HCT116 (cell line): ENCODE measurements around the gene SPG11. TPM values are rescaled to one million over a fixed set of nuclear protein-coding genes. Genes with fewer than 3 reads are reported as not detected.
A peak's percentile ranks its signal among the peaks of the same experiment; 100 is the strongest.

Source experiments
- ATAC-seq: fragments of 200-7000 bp; cut with Tn5 transposase; 2 replicates; pipeline ENCODE4 v1.9.1; 2020; ENCODE audit warnings: mild to moderate bottlenecking, moderate library complexity
- BruUV-seq: library from RNA; stranded (reverse); fragments of 400-500 nt; replicated peaks from 2 replicates; lab custom pipeline; 2021; lab: Mats Ljungman, UMichigan
- CTCF ChIA-PET: fragments of 300-600 bp; sonication (Branson Sonifier 250); formaldehyde crosslinking; loops from one replicate; lab custom pipeline; 2021; ENCODE audit warnings: antibody characterized with exemption; lab: Charles Lee
- POLR2A ChIA-PET: fragments of 300-600, 350-600 bp; sonication (Branson Sonifier 250); formaldehyde crosslinking; loops from one replicate; lab custom pipeline; 2021; ENCODE audit warnings: antibody characterized with exemption; lab: Charles Lee
- RAD21 ChIA-PET, 2 experiments: fragments of 300-600 bp; sonication (Branson Sonifier 250); formaldehyde crosslinking; loops; one replicate each; lab custom pipeline; 2023; ENCODE audit warnings: low total read pairs in 2 of 2; ENCODE audit not compliant: uncharacterized antibody in 2 of 2, unreplicated experiment in 2 of 2, low non-redundant PET in 1 of 2; lab: Charles Lee
- DNase-seq: peaks from one replicate; pipeline ENCODE4 v3.0.0-alpha.2; 2010; ENCODE audit warnings: low read depth, low spot score
- H2AFZ ChIP-seq: fragments of 200-600 bp; shearing (Covaris generic), sonication (generic); 2 replicates; pipeline ENCODE4 v1.6.1; 2017; ENCODE audit warnings: low read depth, mixed run types, mixed read lengths, antibody characterized with exemption, low read length; ENCODE audit not compliant: poor library complexity, severe bottlenecking
- H3K27ac ChIP-seq: 2 replicates; pipeline ENCODE4 v1.5.1; 2012; ENCODE audit warnings: low read depth, low read length
- H3K27me3 ChIP-seq: fragments of 200-600 bp; sonication (generic); 2 replicates; pipeline ENCODE4 v1.6.1; 2016; ENCODE audit warnings: mixed run types, low read length, mixed read lengths; ENCODE audit not compliant: insufficient read depth
- H3K36me3 ChIP-seq, 2 experiments: fragments of 200-500 bp in 1 of 2; fragments of 200-600 bp in 1 of 2; sonication (Bioruptor generic) in 1 of 2; sonication (generic) in 1 of 2; 2 replicates each; pipeline versions ENCODE4 v1.5.1 to v1.6.1; 2014 to 2016; ENCODE audit warnings: low read length in 2 of 2, inconsistent platforms in 1 of 2, mixed read lengths in 1 of 2, mixed run types in 1 of 2; ENCODE audit not compliant: insufficient read depth in 2 of 2, control insufficient read depth in 1 of 2
- H3K4me1 ChIP-seq, 2 experiments: fragments of 200-600 bp in 1 of 2; sonication (generic) in 1 of 2; 2 replicates each; pipeline versions ENCODE4 v1.5.1 to v1.6.1; 2012 to 2017; ENCODE audit warnings: low read length in 2 of 2, inconsistent platforms in 1 of 2, mild to moderate bottlenecking in 1 of 2, mixed read lengths in 1 of 2, mixed run types in 1 of 2, moderate library complexity in 1 of 2; ENCODE audit not compliant: insufficient read depth in 2 of 2, control insufficient read depth in 1 of 2
- H3K4me2 ChIP-seq: fragments of 200-600 bp; sonication (generic); 2 replicates; pipeline ENCODE4 v1.6.1; 2017; ENCODE audit warnings: mixed run types, low read length, mixed read lengths
- H3K4me3 ChIP-seq, 2 experiments: fragments of 200-600 bp in 1 of 2; sonication (generic) in 1 of 2; replicated peaks in 1 of 2; 2 replicates each; pipeline ENCODE4 v1.5.1; 2011 to 2016; ENCODE audit warnings: low read length in 2 of 2, control low read depth in 1 of 2, low read depth in 1 of 2, mild to moderate bottlenecking in 1 of 2, mixed read lengths in 1 of 2, mixed run types in 1 of 2
- H3K79me2 ChIP-seq: fragments of 200-600 bp; sonication (generic); 2 replicates; pipeline ENCODE4 v1.6.1; 2017; ENCODE audit warnings: mild to moderate bottlenecking, mixed run types, low read length, moderate library complexity, mixed read lengths; ENCODE audit not compliant: insufficient read depth
- H3K9ac ChIP-seq: fragments of 200-600 bp; sonication (generic); 2 replicates; pipeline ENCODE4 v1.6.1; 2016; ENCODE audit warnings: low read length, mixed read lengths
- H3K9me2 ChIP-seq: fragments of 200-600 bp; sonication (generic), shearing (Covaris generic); 2 replicates; pipeline ENCODE4 v1.6.1; 2017; ENCODE audit warnings: mixed run types, mild to moderate bottlenecking, moderate library complexity; ENCODE audit not compliant: insufficient read depth
- H3K9me3 ChIP-seq, 2 experiments: fragments of 200-500 bp in 1 of 2; fragments of 200-600 bp in 1 of 2; sonication (Bioruptor generic) in 1 of 2; sonication (generic) in 1 of 2; 2 replicates each; pipeline ENCODE4 v1.6.1; 2014 to 2017; ENCODE audit warnings: low read length in 2 of 2, mixed read lengths in 2 of 2, inconsistent platforms in 1 of 2, low read depth in 1 of 2, mild to moderate bottlenecking in 1 of 2, mixed run types in 1 of 2, moderate library complexity in 1 of 2; ENCODE audit not compliant: control insufficient read depth in 1 of 2, insufficient read depth in 1 of 2
- H4K20me1 ChIP-seq: fragments of 200-600 bp; sonication (generic), shearing (Covaris generic); 2 replicates; pipeline ENCODE4 v1.6.1; 2017; ENCODE audit warnings: mixed run types, mild to moderate bottlenecking, moderate library complexity; ENCODE audit not compliant: insufficient read depth
- ATF3 ChIP-seq: IDR thresholded peaks from 2 replicates; pipeline ENCODE4 v1.6.1; 2012
- CBX3 ChIP-seq: IDR thresholded peaks from 2 replicates; pipeline ENCODE4 v1.6.1; 2012; ENCODE audit warnings: low read depth
- CEBPB ChIP-seq: IDR thresholded peaks from 2 replicates; pipeline ENCODE4 v1.6.1; 2012; ENCODE audit warnings: low read depth
- CTCF ChIP-seq, 3 experiments: fragments of 200-600 bp in 1 of 3; sonication (generic) in 1 of 3; IDR thresholded peaks in 2 of 3; conservative IDR thresholded peaks in 1 of 3; 2 replicates each; pipeline ENCODE4 v1.5.1; 2012 to 2017; ENCODE audit warnings: low read depth in 2 of 3, low read length in 2 of 3, antibody characterized with exemption in 1 of 3, borderline replicate concordance in 1 of 3, control low read depth in 1 of 3, mild to moderate bottlenecking in 1 of 3, mixed read lengths in 1 of 3, mixed run types in 1 of 3, moderate library complexity in 1 of 3; ENCODE audit not compliant: insufficient read depth in 1 of 3
- ELF1 ChIP-seq: IDR thresholded peaks from 2 replicates; pipeline ENCODE4 v1.6.1; 2012; ENCODE audit warnings: low read depth, borderline replicate concordance
- EZH2 ChIP-seq: fragments of 200-600 bp; sonication (generic); IDR thresholded peaks from 2 replicates; pipeline ENCODE4 v1.6.1; 2017; ENCODE audit warnings: antibody characterized with exemption, mixed run types
- EZH2phosphoT487 ChIP-seq: fragments of 200-600 bp; IDR thresholded peaks from 2 replicates; pipeline ENCODE4 v1.6.1; 2018; ENCODE audit warnings: antibody characterized with exemption, borderline replicate concordance
- JUND ChIP-seq: IDR thresholded peaks from 2 replicates; pipeline ENCODE4 v1.6.1; 2012
- MAX ChIP-seq: IDR thresholded peaks from 2 replicates; pipeline ENCODE4 v1.6.1; 2012
- POLR2A ChIP-seq: IDR thresholded peaks from 2 replicates; pipeline ENCODE4 v1.7.0; 2011; ENCODE audit warnings: borderline replicate concordance; ENCODE audit not compliant: insufficient read depth, insufficient read length; ENCODE audit errors: extremely low read depth
- POLR2AphosphoS5 ChIP-seq: IDR thresholded peaks from 2 replicates; pipeline ENCODE4 v1.6.1; 2011; ENCODE audit warnings: mild to moderate bottlenecking, low read depth, low read length, moderate library complexity
- RAD21 ChIP-seq: IDR thresholded peaks from 2 replicates; pipeline ENCODE4 v1.6.1; 2012; ENCODE audit warnings: low read depth, mild to moderate bottlenecking
- SIN3A ChIP-seq: IDR thresholded peaks from 2 replicates; pipeline ENCODE4 v1.6.1; 2012; ENCODE audit warnings: low read depth
- SP1 ChIP-seq: IDR thresholded peaks from 2 replicates; pipeline ENCODE4 v1.6.1; 2012; ENCODE audit warnings: low read depth
- SRF ChIP-seq: IDR thresholded peaks from 2 replicates; pipeline ENCODE4 v1.6.1; 2012; ENCODE audit warnings: low read depth
- TCF7L2 ChIP-seq: IDR thresholded peaks from 2 replicates; pipeline ENCODE4 v1.7.0; 2011; ENCODE audit warnings: borderline replicate concordance, inconsistent platforms; ENCODE audit not compliant: insufficient read depth, insufficient read length; ENCODE audit errors: extremely low read depth
- YY1 ChIP-seq: IDR thresholded peaks from 2 replicates; pipeline ENCODE4 v1.6.1; 2011; ENCODE audit warnings: low read length, low read depth, moderate library complexity, mild to moderate bottlenecking; ENCODE audit not compliant: insufficient replicate concordance; ENCODE audit errors: extremely low read depth
- ZFX ChIP-seq: fragments of 450-650 bp; IDR thresholded peaks from 2 replicates; pipeline ENCODE4 v1.6.1; 2017
- ZNF274 ChIP-seq: fragments of 200-500 bp; sonication (Bioruptor generic); IDR thresholded peaks from 2 replicates; pipeline ENCODE4 v1.6.1; 2014; ENCODE audit warnings: mild to moderate bottlenecking, low read depth, low read length, inconsistent platforms
- intact Hi-C: fragments of 100-400 bp; cut with micrococcal nuclease; formaldehyde crosslinking; loops from 2 replicates; pipeline ENCODE4 v1.10.0; 2022
- total RNA-seq: library from RNA; stranded (reverse); gene quantifications from one replicate; pipeline ENCODE4 v1.2.1, GENCODE V29; 2021; ENCODE audit not compliant: unreplicated experiment

Gene SPG11
- total RNA-seq, 1 experiment from 2014 or later = 34.8 TPM

DNA sequence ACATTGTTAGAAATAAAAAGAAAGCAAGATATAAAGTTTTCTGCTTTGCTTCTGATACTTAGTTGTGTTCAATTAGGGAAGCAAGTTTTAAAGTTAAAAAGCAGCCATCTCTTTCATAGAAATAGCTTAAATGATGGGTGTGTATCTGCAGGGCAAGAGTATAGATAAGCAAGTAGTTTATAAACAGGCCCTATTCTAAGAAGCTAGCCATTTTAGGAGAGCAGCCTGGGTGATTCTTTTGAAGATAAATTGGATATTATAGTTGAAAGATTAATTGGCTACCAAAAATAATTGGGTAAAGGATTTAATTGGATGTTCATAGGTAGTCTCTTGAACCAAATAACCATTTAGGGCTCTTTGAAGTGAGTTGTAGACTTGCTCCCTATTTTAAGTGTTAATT, 120.9 kb downstream of the SPG11 start:
- Histone ChIP-seq H2AFZ (no peak overlapping the region), H3K4me2 (no peak overlapping the region), H3K9ac (no peak overlapping the region), H3K27ac (no peak overlapping the region), H3K9me2 (no peaks in the 10 kb centered on the region), H4K20me1 (peaks cover 51% of the 10 kb centered on the region; the same call in 1 of the 2 replicates), H3K79me2 (peaks cover 98% of the 10 kb centered on the region), H3K9me3 (no peaks in the 10 kb centered on the region), H3K4me1 (peaks cover 4 to 21% of the 10 kb centered on the region in 2 experiments; a peak in 3 of 4 replicates), H3K36me3 (peaks cover 6 to 38% of the 10 kb centered on the region in 2 experiments), H3K4me3 (no peak overlapping the region), H3K27me3 (no peaks in the 10 kb centered on the region)
- TF ChIP-seq YY1 = no peak
- TF ChIP-seq POLR2A = no peak
- TF ChIP-seq CTCF (IDR thresholded peaks at IDR 0.05 in 2 of 3, conservative IDR thresholded peaks at IDR 0.05 in 1 of 3; ENCODE audit: borderline replicate concordance in 1 of 3, insufficient read depth in 1 of 3, low read depth in 2 of 3, low read length in 2 of 3) = no peak
- TF ChIP-seq RAD21 = no peak
- no peak for TF ChIP-seq ATF3
- ATAC-seq (no peak), DNase-seq (no peak)
- RAD21 ChIA-PET = no interaction called here
- no TSS peak for BruUV-seq
- CTCF ChIA-PET = no interaction called here
- POLR2A ChIA-PET = no interaction called here
- intact Hi-C loops = no loop called here

- peak overlapping the region; percentile 9; the same call in 1 of the 2 replicates for H3K9ac ChIP-seq
- BruUV-seq = no TSS peak
- ChIA-PET CTCF (no interaction called here), RAD21 (no interaction called here), POLR2A (no interaction called here)
- H4K20me1 ChIP-seq = peaks cover 51% of the 10 kb centered on the region; the same call in 1 of the 2 replicates
- H3K79me2 ChIP-seq = peaks cover 93% of the 10 kb centered on the region
- H3K9me3 ChIP-seq = no peaks in the 10 kb centered on the region
- no peak overlapping the region for H3K4me2 ChIP-seq
- H3K9me2 ChIP-seq = no peaks in the 10 kb centered on the region
- H3K36me3 ChIP-seq = peaks cover 6 to 38% of the 10 kb centered on the region in 2 experiments
- ATAC-seq = no peak
- H3K27me3 ChIP-seq = no peaks in the 10 kb centered on the region
- no peak for DNase-seq
- no peak overlapping the region for H2AFZ ChIP-seq
- H3K4me3 ChIP-seq = no peak overlapping the region
- intact Hi-C loops = no loop called here
- peaks cover 4 to 21% of the 10 kb centered on the region in 2 experiments; a peak in 3 of 4 replicates for H3K4me1 ChIP-seq
- no peak overlapping the region for H3K27ac ChIP-seq
- TF ChIP-seq CEBPB (no peak), SIN3A (no peak), CBX3 (no peak), EZH2phosphoT487 (no peak), MAX (no peak), ZNF274 (no peak), EZH2 (no peak), JUND (no peak), POLR2A (no peak), ZFX (no peak), SRF (no peak), ELF1 (no peak), TCF7L2 (no peak), YY1 (no peak), POLR2AphosphoS5 (no peak), SP1 (no peak)
Measured at GRCh38 chr15:44541282-44541958, 122.0 kb downstream of the SPG11 start.
